HepG2 (cell line): ENCODE data around the gene MAPK6. TPM values are rescaled to one million over a fixed set of nuclear protein-coding genes. Genes with fewer than 3 reads are reported as not detected.

Source experiments
- ATAC-seq: fragments of 200-7000 bp; cut with Tn5 transposase; 3 replicates; pipeline ENCODE4 v1.9.1; 2020; ENCODE audit warnings: mild to moderate bottlenecking, moderate library complexity
- BruUV-seq: library from RNA; stranded (reverse); fragments of 400-500 nt; replicated peaks from 2 replicates; lab custom pipeline; 2021; lab: Mats Ljungman, UMichigan
- CTCF ChIA-PET: fragments of 300-600 bp; formaldehyde crosslinking; extraction: SDS; loops from one replicate; lab custom pipeline; 2021; ENCODE audit warnings: low total read pairs, inconsistent platforms, low intra/inter-chr PET ratio; lab: Yijun Ruan, JAX
- POLR2A ChIA-PET: fragments of 350-600 bp; sonication (Branson Sonifier 250); formaldehyde crosslinking; loops from one replicate; lab custom pipeline; 2020; ENCODE audit warnings: antibody characterized with exemption, inconsistent platforms; lab: Yijun Ruan, JAX
- DNase-seq: peaks from one replicate; pipeline ENCODE4 v3.0.0-alpha.2; 2015; ENCODE audit warnings: low spot score
- FAIRE-seq: peaks from 3 replicates; lab custom pipeline; 2011; peaks lifted over from hg19 to GRCh38; lab: Jason Lieb, UNC
- H2AFZ ChIP-seq: one replicate; pipeline ENCODE4 v1.6.1; 2011; ENCODE audit warnings: low read length, inconsistent platforms
- H3K27ac ChIP-seq: fragments of 300-600 bp; 3 replicates; pipeline ENCODE4 v1.8.0; 2011; ENCODE audit warnings: mixed run types, mild to moderate bottlenecking, mixed read lengths, low read length, inconsistent platforms; ENCODE audit not compliant: insufficient read depth; ENCODE audit errors: extremely low read length
- H3K27me3 ChIP-seq, 2 experiments: fragments of 200-600 bp in 1 of 2; 2 replicates in 1 of 2; 3 replicates in 1 of 2; pipeline versions ENCODE4 v1.6.0 to v1.8.0; 2011; ENCODE audit warnings: low read length in 2 of 2, mild to moderate bottlenecking in 2 of 2, moderate library complexity in 2 of 2, inconsistent platforms in 1 of 2; ENCODE audit not compliant: insufficient read depth in 2 of 2, control insufficient read depth in 1 of 2
- H3K36me3 ChIP-seq, 2 experiments: fragments of 200-600 bp in 1 of 2; replicated peaks in 1 of 2; 2 replicates in 1 of 2; 3 replicates in 1 of 2; pipeline versions ENCODE4 v1.5.1 to v1.8.0; 2011; ENCODE audit warnings: low read length in 2 of 2, inconsistent platforms in 1 of 2; ENCODE audit not compliant: insufficient read depth in 2 of 2, control insufficient read depth in 1 of 2
- H3K4me1 ChIP-seq: 2 replicates; pipeline ENCODE4 v1.5.1; 2012; ENCODE audit warnings: low read length, inconsistent platforms; ENCODE audit not compliant: insufficient read depth
- H3K4me2 ChIP-seq: 2 replicates; pipeline ENCODE4 v1.6.0; 2011; ENCODE audit warnings: low read depth, low read length, inconsistent platforms
- H3K4me3 ChIP-seq, 3 experiments: fragments of 200-600 bp in 1 of 3; sonication (generic), shearing (Covaris generic) in 1 of 3; replicated peaks in 1 of 3; 2 replicates each; pipeline ENCODE4 v1.5.1; 2011 to 2016; ENCODE audit warnings: low read length in 3 of 3, inconsistent platforms in 2 of 3, low read depth in 2 of 3, mild to moderate bottlenecking in 2 of 3, control low read depth in 1 of 3, mixed read lengths in 1 of 3; ENCODE audit not compliant: insufficient read depth in 1 of 3
- H3K79me2 ChIP-seq: one replicate; pipeline ENCODE4 v1.6.1; 2011; ENCODE audit warnings: low read length, inconsistent platforms; ENCODE audit not compliant: insufficient read depth
- H3K9ac ChIP-seq: 2 replicates; pipeline ENCODE4 v1.6.0; 2011; ENCODE audit warnings: mild to moderate bottlenecking, low read depth, low read length, inconsistent platforms; ENCODE audit not compliant: insufficient read depth
- H3K9me3 ChIP-seq: 2 replicates; pipeline ENCODE4 v1.5.1; 2012; ENCODE audit warnings: mild to moderate bottlenecking, low read length
- H4K20me1 ChIP-seq: 2 replicates; pipeline ENCODE4 v1.6.0; 2011; ENCODE audit warnings: inconsistent platforms, mild to moderate bottlenecking, low read length, moderate library complexity; ENCODE audit not compliant: insufficient read depth
- ADNP ChIP-seq: sonication (generic); formaldehyde crosslinking; IDR thresholded peaks from 2 replicates; pipeline ENCODE4 v1.4.0; 2020; ENCODE audit warnings: missing genetic modification reagents
- E2F5 ChIP-seq: sonication (generic); formaldehyde crosslinking; conservative IDR thresholded peaks from 2 replicates; pipeline ENCODE4 v1.4.0; 2020; ENCODE audit warnings: missing genetic modification reagents
- HDAC1 ChIP-seq: sonication (generic); formaldehyde crosslinking; IDR thresholded peaks from 2 replicates; pipeline ENCODE4 v1.5.1; 2020; ENCODE audit warnings: mild to moderate bottlenecking, missing genetic modification reagents
- SMAD1 ChIP-seq: sonication (generic); formaldehyde crosslinking; IDR thresholded peaks from 2 replicates; pipeline ENCODE4 v1.4.0; 2020; ENCODE audit warnings: missing genetic modification reagents, low read depth, mild to moderate bottlenecking, borderline replicate concordance
- ZBTB33 ChIP-seq: sonication (generic); formaldehyde crosslinking; IDR thresholded peaks from 2 replicates; pipeline ENCODE4 v1.4.0; 2020; ENCODE audit warnings: missing genetic modification reagents
- ZMYM3 ChIP-seq: sonication (generic); formaldehyde crosslinking; IDR thresholded peaks from 2 replicates; pipeline ENCODE4 v1.5.1; 2020; ENCODE audit warnings: mild to moderate bottlenecking, missing genetic modification reagents
- ZNF768 ChIP-seq: sonication (generic); formaldehyde crosslinking; IDR thresholded peaks from 2 replicates; pipeline ENCODE4 v1.4.0; 2020; ENCODE audit warnings: missing genetic modification reagents
- ZNF770 ChIP-seq: sonication (generic); formaldehyde crosslinking; IDR thresholded peaks from 2 replicates; pipeline ENCODE4 v1.5.0; 2020; ENCODE audit warnings: mild to moderate bottlenecking, missing genetic modification reagents
- WGBS: methylation state at CpG from one replicate; pipeline ENCODE4 v1.1.6; 2017; ENCODE audit warnings: low lambda C conversion rate; 5-methylcytosine and 5-hydroxymethylcytosine counted together
- in situ Hi-C: cut with HindIII; loops from 2 replicates; pipeline ENCODE4 v1.10.0; 2017; ENCODE audit warnings: low pct_unique_long_range_greater_than_20kb; ENCODE audit not compliant: extremely low pct_ligation_motif_present
- intact Hi-C: fragments of 100-400 bp; cut with micrococcal nuclease; formaldehyde crosslinking; loops from one replicate; pipeline ENCODE4 v1.10.0; 2022; ENCODE audit not compliant: unreplicated experiment
- polyA plus RNA-seq, 8 experiments: library from polyadenylated mRNA; depleted of rRNA in 3 of 8; stranded (reverse) in 7 of 8; unstranded in 1 of 8; fragments of >200 nt; fragmentation: Illumina TruSeq in 4 of 8; extraction: Trizol in 4 of 8; gene quantifications; 2 replicates each; pipeline versions ENCODE4 v1.2.1 to v1.2.3, GENCODE V29; 2011 to 2016; ENCODE audit warnings: low read depth in 4 of 8, missing spikeins in 1 of 8, mixed read lengths in 1 of 8; ENCODE audit not compliant: insufficient read depth in 1 of 8
- total RNA-seq, 5 experiments: library from RNA; depleted of rRNA; stranded (reverse); fragments of >200 nt; fragmentation: Illumina TruSeq; extraction: Trizol; gene quantifications; 2 replicates each; pipeline ENCODE4 v1.2.3, GENCODE V29; 2016; ENCODE audit warnings: low read depth in 1 of 5

Gene MAPK6
- total and polyA plus RNA-seq, 2 of the 13 experiments (the other 11 are each of a cell fraction or from before 2014, with no cell fraction given), result 89.5 to 99.7 TPM

GRCh38 chr15:51973220-51973619 lies 45.8 kb upstream of the MAPK6 start:
- 0 out of 5 replicates have a peak, but pooled peaks cover 0 to 3% of the 10 kb centered on the region in 2 experiments for H3K36me3 ChIP-seq
- no peak for ATAC-seq
- H3K4me1 ChIP-seq, result peaks cover 34% of the 10 kb centered on the region
- peak overlapping the region; percentile 4; the same call in 1 of the 2 replicates for H3K9ac ChIP-seq
- DNase-seq, result no peak
- FAIRE-seq, result no peak
- H2AFZ ChIP-seq, result no peak overlapping the region
- no peaks in the 10 kb centered on the region for H3K9me3 ChIP-seq
- peak overlapping the region; percentile 43 for H3K27ac ChIP-seq
- in situ Hi-C loops, result no loop called here
- TF ChIP-seq ADNP (CRISPR knock-in tag) (0 out of 2 replicates have a peak, but pooled peaks have one; percentile 37), ZNF770 (CRISPR knock-in tag) (peak; percentile 98), ZBTB33 (CRISPR knock-in tag) (peak; percentile 62; the same call in 1 of the 2 replicates), SMAD1 (no peak), ZNF768 (CRISPR knock-in tag) (0 out of 2 replicates have a peak, but pooled peaks have one; percentile 22), HDAC1 (CRISPR knock-in tag) (0 out of 2 replicates have a peak, but pooled peaks have one; percentile 18), E2F5 (CRISPR knock-in tag) (no peak), ZMYM3 (CRISPR knock-in tag) (peak; percentile 37; the same call in 1 of the 2 replicates)
- TF ChIP-seq, all 625 proteins: peak for 6
- ChIA-PET CTCF (no interaction called here), POLR2A (interaction anchor here (2.9 to 3.8 kb wide), 3 partner anchors 8 to 47 kb away, joined by 15 to 48 read pairs (median 21); no protein-coding TSS in a partner anchor)
- intact Hi-C loops, result no loop called here
- no peaks in the 10 kb centered on the region; a peak in 1 of 5 replicates for H3K27me3 ChIP-seq
- BruUV-seq, result no TSS peak
- peak overlapping the region; percentile 81 for H3K4me2 ChIP-seq
- H3K4me3 ChIP-seq, result no peak overlapping the region; a peak in 1 of 6 replicates
- 95% methylated on average over 5 of the region's 5 CpGs for WGBS
- peaks cover 41% of the 10 kb centered on the region for H3K79me2 ChIP-seq
- H4K20me1 ChIP-seq, result no peaks in the 10 kb centered on the region
